ENCODE measurements around the gene RASA1. TPM values are rescaled to one million over a fixed set of nuclear protein-coding genes. Genes with fewer than 3 reads are reported as not detected.

Gene RASA1
- total and polyA plus RNA-seq, 9 donors: 19.6 to 33.9 (median 30.2) TPM

GRCh38 chr5:87367243-87367642, 99.6 kb downstream of the RASA1 start:
- no peaks in the 10 kb centered on the region for H3K4me1 ChIP-seq (ENCODE audit: insufficient read depth)
- no peak for DNase-seq
- H3K27ac ChIP-seq: no peak overlapping the region
- 87 to 95% (median 95%) methylated on average over 2 of the region's 2 CpGs for WGBS, 3 donors
- H3K36me3 ChIP-seq: no peaks in the 10 kb centered on the region
- TF ChIP-seq POLR2A (IDR thresholded peaks at IDR 0.05) (no peak), EP300 (IDR thresholded peaks at IDR 0.05) (no peak), CTCF (IDR thresholded peaks at IDR 0.05) (no peak)
- no peaks in the 10 kb centered on the region for H3K9me3 ChIP-seq
- intact Hi-C loops (cut with DNase I): no loop called here
- no peak overlapping the region for H3K4me3 ChIP-seq
- H3K27me3 ChIP-seq: no peaks in the 10 kb centered on the region

GRCh38 chr5:87368601-87369000, 100.9 kb downstream of the RASA1 start:
- Histone ChIP-seq H3K27me3 (no peaks in the 10 kb centered on the region), H3K4me3 (no peak overlapping the region), H3K4me1 (ENCODE audit: insufficient read depth) (no peaks in the 10 kb centered on the region), H3K27ac (no peak overlapping the region), H3K9me3 (no peaks in the 10 kb centered on the region), H3K36me3 (no peaks in the 10 kb centered on the region)
- intact Hi-C loops (cut with DNase I): no loop called here
- no peak for TF ChIP-seq POLR2A (IDR thresholded peaks at IDR 0.05)
- TF ChIP-seq CTCF (IDR thresholded peaks at IDR 0.05): no peak
- no peak for TF ChIP-seq EP300 (IDR thresholded peaks at IDR 0.05)
- no peak for DNase-seq
- WGBS, 3 donors: 68 to 83% (median 80%) methylated on average over 3 of the region's 3 CpGs

GRCh38 chr5:87369431-87369830, 101.7 kb downstream of the RASA1 start:
- Histone ChIP-seq H3K4me1 (ENCODE audit: insufficient read depth) (no peaks in the 10 kb centered on the region), H3K36me3 (no peaks in the 10 kb centered on the region), H3K27ac (no peak overlapping the region), H3K9me3 (no peaks in the 10 kb centered on the region), H3K4me3 (no peak overlapping the region), H3K27me3 (no peaks in the 10 kb centered on the region)
- DNase-seq: no peak
- intact Hi-C loops (cut with DNase I): no loop called here
- TF ChIP-seq POLR2A (IDR thresholded peaks at IDR 0.05) (no peak), EP300 (IDR thresholded peaks at IDR 0.05) (no peak), CTCF (IDR thresholded peaks at IDR 0.05) (no peak)

GRCh38 chr5:87372705-87373104, 105.0 kb downstream of the RASA1 start:
- WGBS, 3 donors: 86 to 92% (median 89%) methylated on average over 2 of the region's 2 CpGs
- H3K4me3 ChIP-seq: no peak overlapping the region
- no peaks in the 10 kb centered on the region for H3K36me3 ChIP-seq
- H3K27me3 ChIP-seq: no peaks in the 10 kb centered on the region
- H3K4me1 ChIP-seq (ENCODE audit: insufficient read depth): no peaks in the 10 kb centered on the region
- H3K9me3 ChIP-seq: no peaks in the 10 kb centered on the region
- intact Hi-C loops (cut with DNase I): no loop called here
- no peak for TF ChIP-seq POLR2A (IDR thresholded peaks at IDR 0.05)
- no peak for TF ChIP-seq CTCF (IDR thresholded peaks at IDR 0.05)
- no peak for TF ChIP-seq EP300 (IDR thresholded peaks at IDR 0.05)
- H3K27ac ChIP-seq: no peak overlapping the region
- DNase-seq: no peak

- H3K4me3 ChIP-seq: no peak overlapping the region
- H3K4me1 ChIP-seq (ENCODE audit: insufficient read depth): no peaks in the 10 kb centered on the region
- DNase-seq: no peak
- no peaks in the 10 kb centered on the region for H3K36me3 ChIP-seq
- TF ChIP-seq CTCF (IDR thresholded peaks at IDR 0.05): no peak
- TF ChIP-seq EP300 (IDR thresholded peaks at IDR 0.05): no peak
- no peak for TF ChIP-seq POLR2A (IDR thresholded peaks at IDR 0.05)
- WGBS, 3 donors: 98% methylated on average over 1 of the region's 1 CpG
- no peak overlapping the region for H3K27ac ChIP-seq
- intact Hi-C loops (cut with DNase I): no loop called here
- H3K9me3 ChIP-seq: no peaks in the 10 kb centered on the region
- H3K27me3 ChIP-seq: no peaks in the 10 kb centered on the region
Measured at GRCh38 chr5:87382224-87382623, 114.5 kb downstream of the RASA1 start.

Measured in ovary (tissue), 9 donors.